A673 (cell line): Measurements from ENCODE around the gene MTHFD1L. TPM values are rescaled to one million over a fixed set of nuclear protein-coding genes. Genes with fewer than 3 reads are reported as not detected.

Experiments
- BruUV-seq: library from RNA; stranded (reverse); fragments of 400-500 nt; replicated peaks from 2 replicates; lab custom pipeline; 2021; lab: Mats Ljungman, UMichigan
- CTCF ChIA-PET: fragments of 300-600 bp; sonication (Branson Sonifier 250); formaldehyde crosslinking; loops from one replicate; lab custom pipeline; 2022; ENCODE audit warnings: antibody characterized with exemption; lab: Charles Lee
- POLR2A ChIA-PET: fragments of 300-600 bp; sonication (Branson Sonifier 250); formaldehyde crosslinking; loops from one replicate; lab custom pipeline; 2022; ENCODE audit warnings: antibody characterized with exemption; ENCODE audit not compliant: low non-redundant PET; lab: Charles Lee
- DNase-seq: peaks from one replicate; pipeline ENCODE4 v3.0.0-alpha.2; 2015; ENCODE audit warnings: low spot score
- H3K27ac ChIP-seq: fragments of 200-600 bp; sonication (generic); 2 replicates; pipeline ENCODE4 v1.5.1; 2016; ENCODE audit warnings: mixed run types, low read depth, mild to moderate bottlenecking, mixed read lengths, antibody characterized with exemption, low read length; ENCODE audit not compliant: poor library complexity, severe bottlenecking
- H3K27me3 ChIP-seq: fragments of 200-600 bp; sonication (generic); replicated peaks from 2 replicates; pipeline ENCODE4 v1.6.1; 2017; ENCODE audit warnings: mixed run types, low read depth, mild to moderate bottlenecking, mixed read lengths, antibody characterized with exemption, low read length; ENCODE audit not compliant: insufficient read depth, poor library complexity
- H3K36me3 ChIP-seq: fragments of 200-600 bp; sonication (generic); 2 replicates; pipeline ENCODE4 v1.6.1; 2016; ENCODE audit warnings: mixed run types, mild to moderate bottlenecking, mixed read lengths, antibody characterized with exemption, low read length; ENCODE audit not compliant: insufficient read depth, poor library complexity, severe bottlenecking
- H3K4me1 ChIP-seq: fragments of 200-600 bp; sonication (generic); 2 replicates; pipeline ENCODE4 v1.6.1; 2017; ENCODE audit warnings: mixed run types, mild to moderate bottlenecking, mixed read lengths, antibody characterized with exemption, low read length; ENCODE audit not compliant: insufficient read depth, poor library complexity, severe bottlenecking
- H3K4me3 ChIP-seq: fragments of 200-600 bp; sonication (generic); 2 replicates; pipeline ENCODE4 v1.5.1; 2016; ENCODE audit warnings: low read depth, mixed run types, mild to moderate bottlenecking, mixed read lengths, low read length; ENCODE audit not compliant: poor library complexity, severe bottlenecking
- H3K9me3 ChIP-seq: fragments of 200-600 bp; sonication (generic); 2 replicates; pipeline ENCODE4 v1.6.1; 2016; ENCODE audit warnings: mixed run types, low read depth, mild to moderate bottlenecking, mixed read lengths, antibody characterized with exemption, low read length; ENCODE audit not compliant: poor library complexity, severe bottlenecking
- EZH2 ChIP-seq: fragments of 200-600 bp; sonication (generic); IDR thresholded peaks from 2 replicates; pipeline ENCODE4 v1.6.1; 2017; ENCODE audit warnings: borderline replicate concordance, low read depth, mild to moderate bottlenecking, mixed read lengths, antibody characterized with exemption, low read length; ENCODE audit not compliant: poor library complexity, severe bottlenecking
- intact Hi-C: fragments of 100-400 bp; cut with micrococcal nuclease; formaldehyde crosslinking; loops from one replicate; pipeline ENCODE4 v1.10.0; 2022; ENCODE audit not compliant: unreplicated experiment
- total RNA-seq: library from RNA; stranded (reverse); gene quantifications from 2 replicates; pipeline ENCODE4 v1.2.3, GENCODE V29; 2021
- TF ChIP-seq, protein P1 (sequence below): fragments of 300-800, 200-600 bp; sonication (generic); conservative IDR thresholded peaks from 2 replicates; pipeline ENCODE4 v1.5.1; 2017; ENCODE audit warnings: low read depth, mild to moderate bottlenecking, antibody characterized with exemption, low read length, moderate library complexity, mixed read lengths

MTHFD1L gene
- total RNA-seq, 1 experiment from 2014 or later: 78.7 TPM

DNA sequence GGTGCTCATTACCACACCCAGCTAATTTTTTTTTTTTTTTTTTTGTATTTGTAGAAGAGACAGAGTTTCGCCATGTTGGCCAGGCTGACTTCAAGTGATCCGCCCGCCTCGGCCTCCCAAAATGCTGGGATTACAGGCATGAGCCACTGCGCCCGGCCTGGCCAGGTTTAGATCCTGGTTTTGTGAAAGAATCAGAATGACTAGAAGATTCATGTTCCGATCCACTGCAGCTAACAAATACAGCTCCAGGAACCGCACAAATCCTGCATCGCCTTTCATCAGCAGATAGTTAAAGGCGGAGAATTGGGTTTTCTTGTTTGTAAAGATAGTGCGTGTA lies 223.1 kb downstream of the MTHFD1L start:
- Histone ChIP-seq H3K27ac (no peak overlapping the region), H3K4me3 (no peak overlapping the region), H3K9me3 (no peaks in the 10 kb centered on the region), H3K27me3 (no peaks in the 10 kb centered on the region), H3K36me3 (peaks cover 5% of the 10 kb centered on the region), H3K4me1 (no peaks in the 10 kb centered on the region)
- intact Hi-C loops: no loop called here
- ChIA-PET CTCF (no interaction called here), POLR2A (no interaction called here)
- no TSS peak for BruUV-seq
- no peak for TF ChIP-seq EZH2
- TF ChIP-seq, protein P1, sequence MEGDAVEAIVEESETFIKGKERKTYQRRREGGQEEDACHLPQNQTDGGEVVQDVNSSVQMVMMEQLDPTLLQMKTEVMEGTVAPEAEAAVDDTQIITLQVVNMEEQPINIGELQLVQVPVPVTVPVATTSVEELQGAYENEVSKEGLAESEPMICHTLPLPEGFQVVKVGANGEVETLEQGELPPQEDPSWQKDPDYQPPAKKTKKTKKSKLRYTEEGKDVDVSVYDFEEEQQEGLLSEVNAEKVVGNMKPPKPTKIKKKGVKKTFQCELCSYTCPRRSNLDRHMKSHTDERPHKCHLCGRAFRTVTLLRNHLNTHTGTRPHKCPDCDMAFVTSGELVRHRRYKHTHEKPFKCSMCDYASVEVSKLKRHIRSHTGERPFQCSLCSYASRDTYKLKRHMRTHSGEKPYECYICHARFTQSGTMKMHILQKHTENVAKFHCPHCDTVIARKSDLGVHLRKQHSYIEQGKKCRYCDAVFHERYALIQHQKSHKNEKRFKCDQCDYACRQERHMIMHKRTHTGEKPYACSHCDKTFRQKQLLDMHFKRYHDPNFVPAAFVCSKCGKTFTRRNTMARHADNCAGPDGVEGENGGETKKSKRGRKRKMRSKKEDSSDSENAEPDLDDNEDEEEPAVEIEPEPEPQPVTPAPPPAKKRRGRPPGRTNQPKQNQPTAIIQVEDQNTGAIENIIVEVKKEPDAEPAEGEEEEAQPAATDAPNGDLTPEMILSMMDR: no peak
- DNase-seq: no peak

DNA sequence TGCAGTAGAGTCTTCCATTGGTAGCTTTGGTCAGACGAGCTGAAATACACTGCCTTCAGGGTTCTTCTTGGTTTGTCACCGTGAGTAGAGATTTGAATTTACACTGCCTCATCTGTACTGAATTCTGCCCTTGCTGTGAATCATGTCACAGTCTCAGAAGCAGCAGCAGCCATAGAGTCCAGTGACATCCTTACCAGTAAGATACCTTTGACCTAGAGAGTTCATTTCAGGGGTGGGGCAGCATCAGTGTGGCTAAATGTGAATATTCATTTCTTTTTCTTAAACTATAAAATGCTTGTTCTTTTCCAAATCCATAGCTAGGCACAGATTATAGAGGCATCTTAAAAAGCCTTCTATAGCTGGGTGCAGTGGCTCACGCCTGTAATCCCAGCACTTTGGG lies 223.5 kb downstream of the MTHFD1L start:
- no peak for TF ChIP-seq EZH2
- TF ChIP-seq, protein P1: no peak
- H3K4me1 ChIP-seq: no peaks in the 10 kb centered on the region
- peaks cover 8% of the 10 kb centered on the region for H3K36me3 ChIP-seq
- H3K4me3 ChIP-seq: no peak overlapping the region
- no peak overlapping the region for H3K27ac ChIP-seq
- no peaks in the 10 kb centered on the region for H3K27me3 ChIP-seq
- BruUV-seq: no TSS peak
- no peaks in the 10 kb centered on the region for H3K9me3 ChIP-seq
- no peak for DNase-seq
- POLR2A ChIA-PET: no interaction called here
- intact Hi-C loops: no loop called here
- CTCF ChIA-PET: no interaction called here

DNA sequence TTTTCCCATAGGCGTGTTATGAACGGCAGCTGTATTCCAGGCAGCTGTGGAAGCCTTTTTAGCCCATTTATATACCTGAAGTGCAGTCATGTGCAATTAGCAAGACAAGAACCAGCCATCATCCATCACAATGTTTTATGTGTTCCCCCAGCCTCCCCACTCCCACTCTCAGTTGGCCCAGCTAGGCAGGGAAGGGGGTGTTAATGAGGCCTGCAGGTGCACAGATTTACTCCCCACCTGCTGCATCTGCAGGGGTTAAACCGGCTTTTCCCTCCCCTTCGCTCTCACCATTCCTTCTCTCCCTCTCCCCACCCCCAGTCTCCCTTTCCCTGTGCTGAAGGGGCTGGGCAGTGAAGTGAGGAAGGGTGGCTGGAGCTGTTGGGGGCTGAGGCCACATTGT lies 224.5 kb downstream of the MTHFD1L start:
- Histone ChIP-seq H3K27ac (no peak overlapping the region), H3K4me3 (no peak overlapping the region), H3K27me3 (no peaks in the 10 kb centered on the region), H3K4me1 (no peaks in the 10 kb centered on the region), H3K36me3 (peaks cover 9% of the 10 kb centered on the region), H3K9me3 (no peaks in the 10 kb centered on the region)
- intact Hi-C loops: no loop called here
- no TSS peak for BruUV-seq
- no peak for DNase-seq
- ChIA-PET CTCF (no interaction called here), POLR2A (no interaction called here)
- TF ChIP-seq, protein P1: no peak
- no peak for TF ChIP-seq EZH2
